Stimulated activated CD4-positive, alpha-beta T cell treated with anti-CD3 and anti-CD28 coated beads, Interleukin-1b, Interleukin-23, amount 100 ng/mL, for 4 hours (primary cell): ENCODE measurements around the gene TAF7.
A peak's percentile ranks its signal among the peaks of the same experiment; 100 is the strongest.
"Not testable (repeated sequence)": the region's sequence is repeated elsewhere in the genome, so short reads cannot be mapped to it uniquely, and the experiment has no call there.

Source experiments
- DNase-seq, 2 donors: peaks; one replicate each; pipeline ENCODE4 v3.0.0-alpha.2; 2020; ENCODE audit warnings: low read depth in 2 of 2

Gene TAF7

GRCh38 chr5:141338538-141339306 lies 18.1 kb upstream of the TAF7 start, which contains the start of gene PCDHGA2:
Gene PCDHGA2 (plus strand): TSS chr5:141338760.
- DNase-seq, result no peak

- not testable (repeated sequence) for DNase-seq
Measured at GRCh38 chr5:141332571-141332970, 12.0 kb upstream of the TAF7 start.

- DNase-seq, result no peak
Measured at GRCh38 chr5:141330299-141331080, 9.9 kb upstream of the TAF7 start, which contains the start of gene PCDHGA1. Gene PCDHGA1 (plus strand): TSS chr5:141330514.

GRCh38 chr5:141328231-141328630 lies 7.6 kb upstream of the TAF7 start:
- DNase-seq, result no peak

GRCh38 chr5:141326088-141326854 lies 5.7 kb upstream of the TAF7 start:
- peak; percentile 43 to 54 for DNase-seq

- no peak for DNase-seq
Measured at GRCh38 chr5:141322261-141322660, 1.7 kb upstream of the TAF7 start.

GRCh38 chr5:141319699-141320098 lies 885 bp downstream of the TAF7 start:
- no peak for DNase-seq

GRCh38 chr5:141319202-141319601 lies 1.4 kb downstream of the TAF7 start:
- DNase-seq, result no peak

GRCh38 chr5:141316963-141317362 lies 3.6 kb downstream of the TAF7 start:
- DNase-seq, result not testable (repeated sequence)

GRCh38 chr5:141313711-141314110 lies 6.9 kb downstream of the TAF7 start:
- no peak for DNase-seq

- no peak for DNase-seq
Measured at GRCh38 chr5:141306630-141307029, 14.0 kb downstream of the TAF7 start.

- DNase-seq, result no peak
Measured at GRCh38 chr5:141303756-141304155, 16.8 kb downstream of the TAF7 start, which contains the start of gene SLC25A2. Gene SLC25A2 (minus strand): TSS chr5:141304049. CDS start chr5:141303865, 184 bp downstream.

- no peak for DNase-seq
Measured at GRCh38 chr5:141298376-141298775, 22.2 kb downstream of the TAF7 start.

GRCh38 chr5:141272906-141273305 lies 47.7 kb downstream of the TAF7 start:
- no peak for DNase-seq

- no peak for DNase-seq
Measured at GRCh38 chr5:141269195-141269594, 51.4 kb downstream of the TAF7 start.
